Measurements from ENCODE around the gene FSTL3.
A peak's percentile ranks its signal among the peaks of the same experiment; 100 is the strongest.
"Not testable (repeated sequence)": the region's sequence is repeated elsewhere in the genome, so short reads cannot be mapped to it uniquely, and the experiment has no call there.

Gene FSTL3

DNA sequence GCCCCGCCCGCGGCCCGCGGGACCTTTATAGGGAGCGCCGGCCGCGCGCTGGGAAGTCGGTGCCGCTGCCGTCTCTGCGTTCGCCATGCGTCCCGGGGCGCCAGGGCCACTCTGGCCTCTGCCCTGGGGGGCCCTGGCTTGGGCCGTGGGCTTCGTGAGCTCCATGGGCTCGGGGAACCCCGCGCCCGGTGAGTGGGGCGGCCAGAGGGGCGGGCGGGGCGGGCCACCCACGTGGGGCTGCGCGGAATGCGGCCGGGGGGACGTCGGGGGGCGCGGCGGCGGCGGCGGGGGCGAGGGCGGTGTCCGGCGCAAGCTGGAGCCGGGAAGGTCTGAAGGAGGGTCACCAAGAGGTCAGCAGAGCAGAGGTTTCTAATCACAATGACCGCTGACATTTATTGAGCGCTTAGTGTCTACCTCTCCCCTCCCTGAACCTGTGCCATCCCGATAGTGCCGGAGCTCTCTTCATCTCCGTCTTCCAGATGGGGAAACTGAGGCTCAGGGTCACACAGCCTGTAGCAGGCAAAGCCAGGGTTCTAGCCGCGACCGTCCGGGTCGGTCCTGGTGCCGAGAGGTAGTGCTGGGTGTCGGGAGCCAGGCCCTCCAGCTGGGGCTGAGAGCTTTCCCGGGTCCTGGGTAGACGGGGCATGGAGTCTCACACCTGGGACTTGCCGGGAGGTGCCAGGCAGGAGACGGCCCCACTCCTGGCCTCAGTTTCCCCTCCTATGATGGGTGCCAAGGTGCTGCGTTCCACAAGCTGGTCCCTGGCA, at the start of gene FSTL3:
FSTL3 (plus strand) TSS at position 54 of the 767 bp plus-strand sequence; CDS start at position 86, 32 bp downstream.
- DNase-seq = no peak

DNA sequence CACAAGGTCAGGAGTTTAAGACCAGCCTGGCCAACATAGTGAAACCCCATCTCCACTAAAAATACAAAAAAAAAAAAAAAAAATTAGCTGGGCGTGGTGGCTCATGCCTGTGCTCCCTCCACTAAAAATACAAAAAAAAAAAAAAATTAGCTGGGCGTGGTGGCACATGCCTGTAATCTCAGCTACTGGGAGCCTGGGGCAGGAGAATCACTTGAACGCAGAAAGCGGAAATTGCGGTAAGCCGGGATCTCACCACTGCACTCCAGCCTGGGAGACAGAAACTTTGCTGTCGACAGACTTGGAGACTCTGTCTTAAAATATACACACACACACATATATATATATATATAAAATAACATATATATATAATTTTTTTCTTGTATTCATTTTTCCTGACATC, 49.6 kb upstream of the FSTL3 start:
- DNase-seq = not testable (repeated sequence)

DNA sequence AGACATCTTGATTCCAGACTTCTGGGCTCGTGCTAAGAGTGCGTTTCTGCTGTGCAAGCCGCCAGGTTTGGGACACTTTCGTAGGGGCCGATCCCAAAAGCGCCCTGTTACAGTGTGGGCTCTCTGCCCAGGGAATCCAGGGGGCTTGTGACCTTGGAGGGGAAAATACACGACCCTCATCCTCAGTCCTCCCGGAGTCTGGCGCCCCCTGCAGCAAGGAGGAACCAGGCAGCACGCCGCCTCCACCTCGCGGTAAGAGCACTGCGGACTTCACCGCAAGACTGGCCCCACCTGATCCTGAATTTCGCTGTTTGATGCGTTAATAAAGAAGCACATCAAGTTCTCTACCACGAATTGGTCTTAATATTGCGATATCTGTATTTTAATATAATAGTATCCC, 48.0 kb upstream of the FSTL3 start:
- DNase-seq = no peak

DNA sequence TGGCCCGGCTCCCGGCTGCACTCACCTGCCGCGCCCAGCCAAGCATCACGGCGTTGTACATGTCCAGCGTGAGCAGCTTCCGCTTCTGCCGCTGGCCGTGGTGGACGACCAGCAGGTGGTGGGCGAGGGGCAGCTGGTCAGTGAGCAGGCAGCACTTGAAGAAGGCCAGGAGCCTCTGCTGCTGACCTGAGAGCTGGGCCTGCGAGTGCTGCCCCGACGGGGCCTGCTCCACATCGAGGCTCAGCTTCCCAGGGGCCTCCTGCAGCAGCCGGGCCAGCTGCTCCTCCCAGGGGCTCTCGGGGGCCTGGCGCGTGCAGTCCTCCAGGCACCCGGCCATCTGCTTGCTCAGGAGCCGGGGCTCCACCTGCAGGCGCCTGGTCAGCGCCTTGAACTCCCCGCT, 46.7 kb upstream of the FSTL3 start:
- DNase-seq = not testable (repeated sequence)

DNA sequence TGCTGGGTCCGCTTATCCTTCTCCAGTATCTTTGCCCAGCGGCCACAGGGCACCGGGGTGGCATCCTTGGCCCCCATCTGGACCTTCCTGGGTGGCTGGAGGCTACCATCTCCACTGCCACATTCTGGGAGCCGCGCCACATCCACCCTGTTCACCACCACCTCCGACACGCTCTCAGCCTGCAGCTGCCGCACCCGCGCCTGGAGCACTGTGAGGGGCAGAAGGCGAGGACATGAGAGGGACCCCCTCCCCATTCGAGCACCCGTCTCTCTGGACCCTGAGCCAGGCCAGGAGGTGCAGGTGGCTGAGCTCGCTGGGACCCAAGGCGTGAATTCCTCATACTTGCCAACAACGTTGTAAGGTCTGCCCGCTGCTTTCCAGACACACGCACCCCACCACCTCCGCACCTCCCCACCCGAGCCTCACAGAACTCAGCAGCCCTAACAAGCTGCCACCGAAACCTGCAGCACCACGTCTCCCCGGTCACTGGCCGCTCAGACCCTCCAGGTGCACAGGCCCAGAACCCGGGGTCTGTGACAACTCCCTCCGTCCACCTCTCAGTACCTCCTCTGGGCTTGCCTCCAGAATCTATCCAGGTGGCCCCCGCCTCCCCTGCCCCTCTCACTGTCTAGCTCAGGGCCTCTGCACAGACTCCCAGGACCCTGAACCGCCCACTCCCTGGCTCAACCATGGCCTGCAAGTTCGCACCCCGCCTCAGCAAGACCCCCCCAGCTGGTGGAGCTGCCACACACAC, 46.1 kb upstream of the FSTL3 start:
- DNase-seq = no peak

DNA sequence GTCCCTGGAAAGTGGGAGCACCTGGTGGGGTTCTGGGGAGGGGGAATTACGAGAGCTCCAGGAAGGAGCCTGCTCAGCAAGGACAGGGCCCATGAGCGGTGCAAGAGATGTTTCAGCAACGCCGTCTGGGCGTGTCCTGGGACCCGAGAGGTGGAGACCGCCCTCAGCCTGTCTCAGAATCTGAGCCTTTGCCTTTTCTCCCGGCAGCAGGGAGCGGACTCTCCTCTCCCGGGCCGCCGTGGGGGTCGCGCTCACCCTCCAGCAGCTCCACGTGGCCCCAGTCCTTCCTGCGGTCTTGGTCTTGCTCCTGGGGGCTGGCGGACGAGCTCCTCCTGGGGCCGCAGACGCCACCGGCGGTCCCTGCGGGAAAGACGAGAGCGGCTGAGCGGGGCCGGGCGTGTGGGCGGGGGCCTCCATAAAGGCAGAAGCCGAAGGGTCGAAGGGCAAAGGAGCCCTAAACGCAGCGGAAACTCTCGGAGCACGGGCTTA, 43.6 kb upstream of the FSTL3 start:
- DNase-seq = no peak

DNA sequence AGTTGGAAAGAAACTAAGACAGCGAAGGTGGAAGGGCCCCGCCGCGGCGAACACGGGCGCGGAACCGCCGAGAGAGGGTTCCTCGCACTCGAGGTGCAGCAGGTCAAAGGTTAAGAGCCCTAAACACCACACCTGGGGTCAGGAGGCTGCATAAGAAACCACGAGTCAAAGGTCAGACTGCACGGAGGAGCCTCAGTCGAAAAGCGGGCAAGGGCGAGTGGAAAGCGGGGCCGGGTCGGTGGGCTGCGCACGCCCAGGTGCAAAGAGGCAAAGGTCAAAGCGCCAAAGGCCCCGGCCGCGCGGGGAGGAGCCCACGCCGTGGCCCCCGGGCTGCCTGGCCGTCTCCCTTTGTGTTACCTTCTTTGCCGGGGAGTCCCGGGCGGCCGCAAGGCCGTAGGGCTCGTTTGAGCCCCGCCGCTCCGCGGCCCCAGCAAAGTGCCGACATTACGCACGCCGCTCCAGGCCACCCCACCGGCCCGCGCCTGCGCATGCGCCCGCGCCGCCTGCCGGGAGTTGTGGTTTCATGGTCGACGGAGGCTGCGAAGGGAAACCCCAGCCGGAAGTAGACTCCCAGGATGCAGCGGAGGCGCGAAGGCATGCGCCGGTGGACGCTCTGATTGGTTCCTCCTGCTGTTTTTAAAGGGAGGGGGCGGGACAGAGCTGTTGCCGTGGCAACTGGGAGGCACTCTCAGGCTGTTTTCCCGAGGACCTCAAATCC, 43.0 kb upstream of the FSTL3 start, which contains the start of gene POLRMT:
POLRMT (minus strand) TSS at position 470 of the 718 bp plus-strand sequence; CDS start at position 445, 25 bp downstream.
- peak; percentile 79 for DNase-seq

DNA sequence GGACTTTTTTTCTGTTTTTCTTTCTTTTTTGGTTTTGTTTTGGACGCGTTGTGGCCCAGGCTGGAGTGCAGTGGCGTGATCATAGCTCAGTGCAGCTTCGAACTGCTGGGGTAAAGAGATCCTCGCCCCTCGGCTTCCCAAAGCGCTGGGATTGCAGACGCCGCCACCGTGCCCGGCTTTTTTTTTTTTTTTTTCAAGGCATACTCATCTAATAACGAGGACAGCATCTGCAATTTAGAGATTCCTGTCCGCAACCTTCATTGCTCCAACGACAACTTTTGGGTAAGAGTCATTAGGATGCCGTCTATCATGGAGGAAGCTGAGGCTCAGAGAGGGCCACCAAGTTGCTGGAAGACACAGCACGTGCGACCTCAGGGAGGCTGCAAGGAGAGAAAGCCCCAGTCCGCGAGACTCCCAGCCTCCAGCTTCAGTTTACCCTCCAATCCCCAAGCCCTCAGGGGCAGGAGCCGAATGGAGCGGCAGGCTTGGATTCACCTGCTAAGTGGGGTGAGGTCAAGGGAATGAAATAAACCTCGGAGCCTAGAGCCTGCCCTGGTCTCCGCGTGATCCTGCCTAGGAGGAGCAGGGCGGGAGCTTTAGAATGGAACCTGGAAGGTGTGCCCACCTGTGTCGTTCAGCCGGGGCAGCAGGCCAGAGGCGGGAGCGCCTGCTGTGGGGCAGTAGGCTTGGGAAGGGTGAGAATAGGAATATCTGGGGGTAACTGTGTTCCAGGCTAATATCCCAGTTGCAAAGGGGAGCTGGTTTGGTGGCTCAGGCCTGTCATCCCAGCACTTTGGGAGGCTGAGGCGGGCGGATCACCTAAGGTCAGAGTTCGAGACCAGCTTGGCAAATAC, 42.2 kb upstream of the FSTL3 start:
- DNase-seq = no peak

DNA sequence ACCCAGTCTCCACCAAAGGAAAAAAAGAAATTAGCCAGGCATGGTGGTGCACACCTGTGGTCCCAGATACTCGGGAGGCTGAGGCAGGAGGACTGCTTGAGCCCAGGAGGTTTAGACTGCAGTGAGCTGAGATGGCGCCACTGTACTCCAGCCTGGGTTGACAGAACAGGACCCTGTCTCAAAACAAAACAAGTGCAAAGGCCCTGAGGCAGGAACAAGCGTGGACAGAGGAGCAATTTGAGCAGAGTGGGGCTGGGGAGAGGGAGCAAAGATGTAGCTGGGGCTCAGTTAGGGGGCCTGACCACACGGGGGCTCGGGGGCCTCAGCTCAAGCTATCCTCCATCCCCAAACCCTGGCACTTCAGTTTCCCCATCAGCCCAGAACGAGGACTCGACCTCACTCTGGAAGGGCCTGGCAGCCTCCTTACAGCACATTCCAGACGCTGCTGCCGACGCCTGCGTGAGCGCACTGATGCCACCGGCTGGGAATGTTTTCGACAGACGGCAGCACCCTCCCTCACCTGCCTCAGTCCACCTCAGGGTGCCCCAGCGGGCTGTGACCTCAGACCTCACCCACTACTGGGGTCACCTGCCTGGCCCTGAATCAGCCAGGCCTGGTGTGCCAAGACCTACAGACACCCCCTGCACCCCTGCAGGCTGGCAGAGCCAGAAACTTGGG, 41.1 kb upstream of the FSTL3 start:
- DNase-seq = no peak

DNA sequence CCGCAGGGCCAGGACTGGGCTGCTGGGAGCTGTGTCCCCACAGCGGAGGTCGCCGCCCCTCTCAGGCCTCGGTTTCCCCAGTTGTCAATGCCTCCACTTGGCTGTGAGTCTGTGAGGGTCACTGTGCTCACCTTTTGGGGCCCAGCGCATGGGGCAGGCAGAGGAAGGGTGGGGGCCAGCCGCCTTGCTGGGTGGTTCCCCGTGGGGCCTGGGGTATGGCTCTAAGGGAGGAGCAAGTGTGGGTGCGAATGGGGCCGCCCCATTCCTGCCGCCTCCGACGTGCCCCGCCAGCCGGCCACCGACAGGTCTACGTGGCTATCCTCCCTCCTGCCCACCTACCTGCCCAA, 37.3 kb upstream of the FSTL3 start:
- no peak for DNase-seq

DNA sequence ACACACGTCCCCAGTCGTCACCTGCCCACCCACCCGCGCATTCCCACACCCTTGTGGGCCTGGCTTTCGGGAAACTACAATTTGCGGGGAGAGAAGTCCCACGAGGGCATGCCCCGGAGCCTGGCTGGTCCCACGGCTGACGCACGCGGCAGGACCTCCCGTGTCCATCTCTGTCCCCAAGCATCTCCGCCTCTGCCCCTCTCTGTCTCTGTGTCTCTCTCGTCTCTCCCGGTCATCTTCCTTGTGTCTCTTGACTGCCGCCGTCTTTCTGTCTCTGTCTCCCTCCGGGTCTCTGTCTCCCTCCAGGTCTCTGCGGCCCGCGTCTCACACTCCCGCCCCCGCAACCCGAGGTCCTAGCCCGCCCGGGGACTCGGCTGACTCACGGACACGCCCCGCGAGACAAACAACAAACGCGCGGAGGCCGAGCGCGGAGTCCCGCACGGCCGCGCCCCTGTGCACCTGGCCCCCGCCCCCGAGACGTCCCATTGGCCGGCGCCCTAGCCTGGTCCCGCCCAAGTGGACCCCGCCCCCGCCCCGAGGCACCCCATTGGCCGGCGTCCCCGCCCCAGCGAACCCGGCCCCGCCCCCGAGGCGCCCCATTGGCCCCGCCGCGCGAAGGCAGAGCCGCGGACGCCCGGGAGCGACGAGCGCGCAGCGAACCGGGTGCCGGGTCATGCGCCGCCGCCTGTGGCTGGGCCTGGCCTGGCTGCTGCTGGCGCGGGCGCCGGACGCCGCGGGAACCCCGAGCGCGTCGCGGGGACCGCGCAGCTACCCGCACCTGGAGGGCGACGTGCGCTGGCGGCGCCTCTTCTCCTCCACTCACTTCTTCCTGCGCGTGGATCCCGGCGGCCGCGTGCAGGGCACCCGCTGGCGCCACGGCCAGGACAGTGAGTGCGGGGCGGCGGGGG, 36.7 kb upstream of the FSTL3 start, which contains the start of gene FGF22:
FGF22 (plus strand) TSS at position 627 of the 908 bp plus-strand sequence; CDS start at position 674, 47 bp downstream.
- peak; percentile 44 for DNase-seq

DNA sequence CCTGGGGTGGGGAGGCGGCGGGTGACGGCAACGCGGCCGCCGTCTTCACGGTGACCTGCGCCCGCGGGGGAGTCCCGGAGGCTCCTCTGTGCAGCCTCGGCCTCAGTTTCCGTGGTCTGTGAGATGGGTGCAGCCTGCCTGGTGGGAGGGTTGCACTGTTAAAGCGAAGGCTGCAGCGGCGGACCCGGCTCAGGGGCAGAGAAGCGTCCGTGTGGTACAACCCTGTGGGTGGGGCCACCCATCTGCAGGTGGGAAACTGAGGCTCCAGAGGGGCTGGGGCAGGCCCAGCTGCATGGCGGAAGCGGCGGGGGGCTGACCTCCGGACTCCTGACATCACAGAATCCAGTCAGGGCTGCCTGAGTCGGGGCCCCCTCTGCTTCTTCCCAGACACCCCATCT, 36.0 kb upstream of the FSTL3 start:
- no peak for DNase-seq

DNA sequence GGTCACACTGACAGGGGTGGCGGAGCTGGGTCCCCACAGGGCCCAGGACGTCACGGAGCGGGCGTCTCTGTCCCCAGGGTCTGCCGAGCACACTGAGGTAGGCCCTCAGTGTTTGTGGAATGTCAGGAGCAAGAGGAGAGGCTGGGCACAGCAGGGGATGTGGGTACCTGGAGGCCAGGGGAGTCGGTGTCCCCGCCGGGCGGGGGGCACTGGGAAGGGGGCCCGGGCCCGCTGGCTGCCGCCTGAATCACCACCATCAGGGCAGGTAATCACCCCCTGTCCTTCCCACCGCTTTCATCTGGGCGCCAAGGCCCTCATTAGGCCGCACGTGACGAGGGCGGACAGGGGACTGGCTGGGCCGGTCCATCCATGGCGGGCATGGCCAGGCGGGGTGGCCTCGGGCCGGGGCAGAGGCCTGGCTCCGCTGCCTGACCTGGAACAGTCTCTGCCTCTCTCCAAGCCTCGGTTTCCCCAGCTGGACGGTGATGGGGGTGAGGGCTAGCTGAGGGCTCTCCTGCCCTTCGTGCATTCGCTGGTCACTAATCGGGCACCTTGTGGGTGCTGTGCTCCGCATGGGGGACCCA, 35.5 kb upstream of the FSTL3 start:
- DNase-seq = no peak

DNA sequence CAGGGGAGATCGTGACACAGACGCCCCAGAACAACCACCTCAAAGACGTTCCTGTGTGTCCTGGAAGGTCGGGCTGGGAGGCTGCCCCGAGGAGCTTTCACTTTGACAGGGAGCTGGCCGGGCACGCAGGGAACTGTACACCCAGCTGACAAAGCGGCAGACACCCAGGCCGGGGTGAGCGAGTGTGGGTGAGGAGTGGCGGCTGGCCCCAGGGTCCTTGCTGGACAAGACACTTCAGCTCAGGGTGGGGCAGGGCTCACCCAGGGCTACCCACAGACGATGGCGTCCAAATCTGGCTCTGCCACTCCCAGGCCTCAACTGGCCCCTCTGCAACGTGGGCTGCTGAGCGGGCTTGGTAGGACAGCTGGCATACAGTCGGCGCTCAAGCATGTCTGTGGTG, 34.5 kb upstream of the FSTL3 start:
- no peak for DNase-seq

DNA sequence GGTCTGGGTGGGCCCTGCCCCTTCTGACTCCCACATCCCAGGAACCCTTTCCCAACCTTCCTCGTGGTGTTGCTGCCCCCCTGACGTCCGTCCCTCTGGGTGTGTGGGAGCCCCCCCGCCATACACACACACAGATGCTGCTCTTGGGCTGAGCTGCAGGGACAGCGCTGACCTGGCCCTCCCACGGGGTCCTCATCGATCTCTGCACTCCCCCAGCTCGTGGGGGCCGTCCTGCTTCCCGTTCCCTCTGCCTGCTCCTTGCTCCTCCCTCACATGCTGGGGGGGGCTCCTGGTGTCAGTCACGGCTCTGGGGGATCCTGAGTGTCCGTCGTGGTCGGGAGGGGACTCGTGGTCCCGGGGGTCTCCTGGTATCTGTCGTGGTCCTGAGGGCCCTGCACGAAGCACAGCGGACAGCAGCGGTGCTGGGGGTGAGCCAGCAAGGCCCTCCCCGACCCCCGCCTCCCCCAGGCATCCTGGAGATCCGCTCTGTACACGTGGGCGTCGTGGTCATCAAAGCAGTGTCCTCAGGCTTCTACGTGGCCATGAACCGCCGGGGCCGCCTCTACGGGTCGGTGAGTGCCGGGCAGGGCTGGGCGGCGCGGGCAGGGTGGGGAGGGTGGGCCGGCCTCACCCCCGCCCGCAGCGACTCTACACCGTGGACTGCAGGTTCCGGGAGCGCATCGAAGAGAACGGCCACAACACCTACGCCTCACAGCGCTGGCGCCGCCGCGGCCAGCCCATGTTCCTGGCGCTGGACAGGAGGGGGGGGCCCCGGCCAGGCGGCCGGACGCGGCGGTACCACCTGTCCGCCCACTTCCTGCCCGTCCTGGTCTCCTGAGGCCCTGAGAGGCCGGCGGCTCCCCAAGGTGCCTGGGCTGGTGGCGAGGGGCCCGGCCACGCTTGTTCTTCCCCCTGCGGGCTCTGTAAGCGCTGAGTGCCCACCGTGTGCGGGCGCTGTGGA, 33.1 kb upstream of the FSTL3 start:
- no peak for DNase-seq

DNA sequence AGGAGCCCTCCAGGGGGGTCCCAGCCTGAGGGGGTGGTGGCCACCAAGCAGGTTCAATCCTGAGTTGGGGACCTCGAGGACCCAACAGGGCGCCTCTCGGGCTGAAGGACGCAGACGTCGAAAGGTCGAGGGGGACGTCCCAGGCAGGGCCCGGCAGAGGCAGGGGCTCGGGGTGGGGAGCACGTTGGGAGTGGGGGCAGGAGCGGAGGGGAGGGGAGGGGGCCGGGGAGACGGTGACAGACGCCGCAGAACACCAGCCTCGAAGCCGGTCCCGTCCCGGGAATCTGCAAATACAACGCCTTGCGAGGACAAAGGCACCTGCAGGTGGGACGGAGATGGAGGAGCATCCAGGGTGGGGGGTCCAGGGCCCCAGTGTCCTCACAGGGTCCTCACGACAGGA, 32.5 kb upstream of the FSTL3 start:
- no peak for DNase-seq

DNA sequence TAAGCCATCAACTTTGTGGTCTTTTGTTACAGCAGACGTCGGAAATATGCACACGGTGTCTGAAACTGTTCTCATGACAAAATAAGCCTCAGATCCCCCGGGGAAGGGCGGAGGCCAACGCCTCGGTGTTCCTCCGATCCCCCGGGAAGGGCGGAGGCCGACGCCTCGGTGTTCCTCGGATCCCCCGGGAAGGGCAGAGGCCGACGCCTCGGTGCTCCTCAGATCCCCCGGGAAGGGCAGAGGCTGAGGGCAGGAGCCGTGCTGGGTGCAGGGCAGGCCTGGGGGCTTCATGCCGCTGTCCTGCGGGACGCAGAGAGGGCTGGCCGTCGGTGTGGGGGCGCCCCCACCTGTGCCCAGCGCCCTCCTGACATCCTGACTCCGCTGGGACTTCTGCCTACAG, 31.8 kb upstream of the FSTL3 start:
- DNase-seq = no peak

DNA sequence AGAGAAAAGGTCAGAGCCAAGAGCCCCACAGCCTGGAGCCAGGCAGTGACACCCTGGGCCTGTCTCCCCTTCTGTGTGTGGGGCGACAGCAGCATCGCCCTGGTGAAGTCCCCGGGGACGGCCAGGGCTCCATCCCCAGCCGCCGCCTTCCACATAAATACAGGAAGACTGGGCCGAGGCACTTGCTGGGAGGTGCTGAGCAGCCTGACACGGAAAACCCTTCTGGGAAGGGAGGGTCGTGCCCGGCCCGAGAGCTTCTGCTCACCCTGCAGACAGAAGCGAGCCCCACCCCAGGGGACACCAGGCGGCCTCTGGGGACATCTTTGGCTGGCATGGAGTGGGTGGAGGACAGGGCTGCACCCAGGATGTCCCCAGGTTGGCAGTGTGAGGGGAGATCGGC, 31.4 kb upstream of the FSTL3 start:
- DNase-seq = no peak
